OCI-LY7 (cell line): ENCODE data around the gene HCAR3.

Source experiments
- EZH2phosphoT487 ChIP-seq: fragments of 200-600 bp; sonication (generic); IDR thresholded peaks from 2 replicates; pipeline ENCODE4 v1.6.1; 2018; ENCODE audit warnings: low read depth, borderline replicate concordance, mild to moderate bottlenecking, mixed run types, antibody characterized with exemption, low read length, moderate library complexity, mixed read lengths
- TF ChIP-seq, protein P1 (sequence below): fragments of 200-600 bp; sonication (generic); conservative IDR thresholded peaks from 2 replicates; pipeline ENCODE4 v1.5.1; 2014; ENCODE audit warnings: mild to moderate bottlenecking, antibody characterized with exemption, low read length, moderate library complexity, mixed read lengths

DNA sequence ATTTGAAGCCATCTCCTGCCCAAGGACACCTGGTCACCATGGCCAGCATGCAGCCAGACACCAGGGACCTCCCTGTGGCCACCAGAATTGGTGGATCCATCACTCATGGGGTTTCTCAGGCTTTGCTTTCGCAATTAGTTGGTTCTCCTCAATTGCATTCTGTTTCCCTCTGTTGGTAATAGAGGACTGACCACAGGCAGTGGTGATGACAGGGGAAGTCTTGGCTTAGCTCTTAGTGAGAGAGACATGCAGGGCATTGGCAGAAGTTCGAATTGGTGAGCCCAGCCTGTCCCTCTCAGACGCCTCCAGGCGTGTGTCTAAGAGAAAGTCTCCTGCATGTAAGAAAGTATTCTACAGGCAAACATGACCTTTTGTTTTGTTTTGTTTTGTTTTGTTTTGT, 34.8 kb downstream of the HCAR3 start:
- TF ChIP-seq, protein P1, sequence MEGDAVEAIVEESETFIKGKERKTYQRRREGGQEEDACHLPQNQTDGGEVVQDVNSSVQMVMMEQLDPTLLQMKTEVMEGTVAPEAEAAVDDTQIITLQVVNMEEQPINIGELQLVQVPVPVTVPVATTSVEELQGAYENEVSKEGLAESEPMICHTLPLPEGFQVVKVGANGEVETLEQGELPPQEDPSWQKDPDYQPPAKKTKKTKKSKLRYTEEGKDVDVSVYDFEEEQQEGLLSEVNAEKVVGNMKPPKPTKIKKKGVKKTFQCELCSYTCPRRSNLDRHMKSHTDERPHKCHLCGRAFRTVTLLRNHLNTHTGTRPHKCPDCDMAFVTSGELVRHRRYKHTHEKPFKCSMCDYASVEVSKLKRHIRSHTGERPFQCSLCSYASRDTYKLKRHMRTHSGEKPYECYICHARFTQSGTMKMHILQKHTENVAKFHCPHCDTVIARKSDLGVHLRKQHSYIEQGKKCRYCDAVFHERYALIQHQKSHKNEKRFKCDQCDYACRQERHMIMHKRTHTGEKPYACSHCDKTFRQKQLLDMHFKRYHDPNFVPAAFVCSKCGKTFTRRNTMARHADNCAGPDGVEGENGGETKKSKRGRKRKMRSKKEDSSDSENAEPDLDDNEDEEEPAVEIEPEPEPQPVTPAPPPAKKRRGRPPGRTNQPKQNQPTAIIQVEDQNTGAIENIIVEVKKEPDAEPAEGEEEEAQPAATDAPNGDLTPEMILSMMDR: no peak
- TF ChIP-seq EZH2phosphoT487: no peak
